SK-N-SH (cell line): ENCODE measurements around the gene CAV1. TPM values are rescaled to one million over a fixed set of nuclear protein-coding genes. Genes with fewer than 3 reads are reported as not detected.

Experiments
- CTCF ChIA-PET: fragments of 300-600, 350-600 bp; formaldehyde crosslinking; extraction: SDS; loops from one replicate; lab custom pipeline; 2021; lab: Yijun Ruan, JAX
- POLR2A ChIA-PET: fragments of 350-600 bp; sonication (Branson Sonifier 250); formaldehyde crosslinking; extraction: SDS; loops from one replicate; lab custom pipeline; 2020; ENCODE audit warnings: antibody characterized with exemption, inconsistent platforms; lab: Yijun Ruan, JAX
- DNase-seq: peaks from one replicate; pipeline ENCODE4 v3.0.0; 2012
- H2AFZ ChIP-seq: fragments of 200-600 bp; sonication (generic); 2 replicates; pipeline ENCODE4 v1.8.1; 2016; ENCODE audit warnings: antibody characterized with exemption, mild to moderate bottlenecking, low read depth
- H3F3A ChIP-seq: fragments of 200-600 bp; sonication (generic); replicated peaks from 2 replicates; pipeline ENCODE3; 2016; ENCODE audit warnings: antibody characterized with exemption, mild to moderate bottlenecking; ENCODE audit not compliant: insufficient read depth
- H3K27ac ChIP-seq, 2 experiments: fragments of 200-500 bp in 1 of 2; fragments of 200-600 bp in 1 of 2; sonication (Bioruptor generic) in 1 of 2; sonication (generic), shearing (Covaris generic) in 1 of 2; 2 replicates each; pipeline versions ENCODE4 v1.5.1 to v1.6.1; 2014 to 2016; ENCODE audit warnings: low read depth in 2 of 2, inconsistent platforms in 1 of 2, low read length in 1 of 2, mild to moderate bottlenecking in 1 of 2, mixed read lengths in 1 of 2
- H3K27me3 ChIP-seq: fragments of 200-600 bp; sonication (generic), shearing (Covaris generic); 2 replicates; pipeline ENCODE4 v1.6.1; 2016; ENCODE audit warnings: mixed run types; ENCODE audit not compliant: insufficient read depth
- H3K36me3 ChIP-seq, 2 experiments: fragments of 200-500 bp in 1 of 2; fragments of 200-600 bp in 1 of 2; sonication (Bioruptor generic) in 1 of 2; sonication (generic) in 1 of 2; replicated peaks in 1 of 2; 2 replicates each; pipeline versions ENCODE3 to v1.5.1; 2014 to 2016; ENCODE audit warnings: low read length in 1 of 2, mild to moderate bottlenecking in 1 of 2; ENCODE audit not compliant: insufficient read depth in 2 of 2, control insufficient read depth in 1 of 2
- H3K4me1 ChIP-seq, 2 experiments: fragments of 200-500 bp in 1 of 2; fragments of 200-600 bp in 1 of 2; sonication (Bioruptor generic) in 1 of 2; sonication (generic), shearing (Covaris generic) in 1 of 2; 2 replicates each; pipeline versions ENCODE4 v1.5.1 to v1.6.1; 2014 to 2016; ENCODE audit warnings: low read depth in 1 of 2, low read length in 1 of 2, mixed run types in 1 of 2; ENCODE audit not compliant: insufficient read depth in 2 of 2, control insufficient read depth in 1 of 2
- H3K4me2 ChIP-seq: fragments of 200-600 bp; sonication (generic), shearing (Covaris generic); 2 replicates; pipeline ENCODE4 v1.6.1; 2017; ENCODE audit warnings: mixed run types
- H3K4me3 ChIP-seq, 2 experiments: fragments of 200-500 bp in 1 of 2; fragments of 200-600 bp in 1 of 2; sonication (Bioruptor generic) in 1 of 2; sonication (generic), shearing (Covaris generic) in 1 of 2; 2 replicates each; pipeline versions ENCODE4 v1.5.1 to v1.8.1; 2014 to 2016; ENCODE audit warnings: low read depth in 2 of 2, inconsistent platforms in 1 of 2, low read length in 1 of 2, mild to moderate bottlenecking in 1 of 2, mixed read lengths in 1 of 2, moderate library complexity in 1 of 2
- H3K79me2 ChIP-seq: fragments of 200-600 bp; sonication (generic); 2 replicates; pipeline ENCODE4 v1.8.1; 2017; ENCODE audit warnings: mild to moderate bottlenecking; ENCODE audit not compliant: insufficient read depth
- H3K9ac ChIP-seq: fragments of 200-600 bp; sonication (generic); 2 replicates; pipeline ENCODE4 v1.6.1; 2017; ENCODE audit warnings: mixed run types
- H3K9me2 ChIP-seq: fragments of 200-600 bp; sonication (generic); 2 replicates; pipeline ENCODE4 v1.6.1; 2017; ENCODE audit warnings: mixed run types
- H3K9me3 ChIP-seq: fragments of 200-600 bp; sonication (generic); 2 replicates; pipeline ENCODE4 v1.6.1; 2017; ENCODE audit warnings: mixed run types, mild to moderate bottlenecking, moderate library complexity
- H4K20me1 ChIP-seq: fragments of 200-600 bp; sonication (generic); 2 replicates; pipeline ENCODE4 v1.6.1; 2017; ENCODE audit warnings: mild to moderate bottlenecking, mixed run types; ENCODE audit not compliant: insufficient read depth
- EZH2phosphoT487 ChIP-seq: fragments of 200-600 bp; sonication (generic); IDR thresholded peaks from 2 replicates; pipeline ENCODE4 v1.6.1; 2017; ENCODE audit warnings: low read depth, mixed run types, mild to moderate bottlenecking, antibody characterized with exemption, moderate library complexity, borderline replicate concordance
- FOXM1 ChIP-seq: IDR thresholded peaks from 2 replicates; pipeline ENCODE4 v1.4.0; 2012; ENCODE audit warnings: low read depth, mild to moderate bottlenecking
- GABPA ChIP-seq: IDR thresholded peaks from 2 replicates; pipeline ENCODE4 v1.4.0; 2012; ENCODE audit warnings: low read depth, mild to moderate bottlenecking
- GATA2 ChIP-seq: sonication (generic); formaldehyde crosslinking; IDR thresholded peaks from 2 replicates; pipeline ENCODE4 v1.5.0; 2020; ENCODE audit warnings: mild to moderate bottlenecking, missing genetic modification reagents
- IRF3 ChIP-seq: fragments of 150-350 bp; IDR thresholded peaks from 2 replicates; pipeline ENCODE4 v1.6.1; 2016; ENCODE audit warnings: mild to moderate bottlenecking, low read depth, low read length
- MEF2A ChIP-seq: IDR thresholded peaks from 2 replicates; pipeline ENCODE4 v1.4.0; 2012; ENCODE audit warnings: low read depth, borderline replicate concordance
- NFIC ChIP-seq: IDR thresholded peaks from 2 replicates; pipeline ENCODE4 v1.4.0; 2012; ENCODE audit warnings: borderline replicate concordance
- POLR2AphosphoS5 ChIP-seq: IDR thresholded peaks from 2 replicates; pipeline ENCODE4 v1.6.1; 2012; ENCODE audit warnings: low read depth, low read length
- RCOR1 ChIP-seq: fragments of 150-350 bp; IDR thresholded peaks from 2 replicates; pipeline ENCODE4 v1.6.1; 2017; ENCODE audit warnings: antibody characterized with exemption, low read length
- RFX5 ChIP-seq: IDR thresholded peaks from 2 replicates; pipeline ENCODE4 v1.6.1; 2012; ENCODE audit warnings: mild to moderate bottlenecking, improper control_type of control experiment, low read length
- RXRA ChIP-seq: IDR thresholded peaks from 2 replicates; pipeline ENCODE4 v1.4.0; 2012; ENCODE audit warnings: low read depth, mild to moderate bottlenecking, borderline replicate concordance
- SIN3A ChIP-seq: IDR thresholded peaks from 2 replicates; pipeline ENCODE4 v1.6.1; 2012; ENCODE audit warnings: low read depth, mild to moderate bottlenecking, low read length, moderate library complexity, borderline replicate concordance
- TEAD4 ChIP-seq: IDR thresholded peaks from 2 replicates; pipeline ENCODE4 v1.4.0; 2012; ENCODE audit warnings: mild to moderate bottlenecking, borderline replicate concordance; ENCODE audit not compliant: insufficient read depth
- WGBS: methylation state at CpG from one replicate; pipeline ENCODE4 v1.1.6; 2017; ENCODE audit warnings: low lambda C conversion rate; 5-methylcytosine and 5-hydroxymethylcytosine counted together
- polyA plus RNA-seq, 3 experiments: library from polyadenylated mRNA; depleted of rRNA; stranded (reverse); fragments of >200 nt; gene quantifications; 2 replicates each; pipeline ENCODE4 v1.2.3, GENCODE V29; 2012

CAV1 gene
- polyA plus RNA-seq, 1 of the 3 experiments (the other 2 are of a cell fraction): 968 TPM

- Histone ChIP-seq H3K4me3 (no peak overlapping the region), H3K27me3 (no peaks in the 10 kb centered on the region), H3K79me2 (no peaks in the 10 kb centered on the region), H3K9ac (peak overlapping the region; percentile 48; the same call in 1 of the 2 replicates), H3F3A (peaks cover 65% of the 10 kb centered on the region), H3K4me2 (peak overlapping the region; percentile 47; the same call in 1 of the 2 replicates), H3K4me1 (peaks cover under 1 to 63% of the 10 kb centered on the region in 2 experiments; a peak in 3 of 4 replicates), H4K20me1 (no peaks in the 10 kb centered on the region), H3K36me3 (no peaks in the 10 kb centered on the region), H2AFZ (peak overlapping the region; percentile 43; the same call in 1 of the 2 replicates), H3K27ac (peak overlapping the region; percentile 82 to 99; a peak in 3 of 4 replicates), H3K9me2 (no peaks in the 10 kb centered on the region), H3K9me3 (no peaks in the 10 kb centered on the region)
- WGBS: 67% methylated on average over 3 of the region's 3 CpGs
- ChIA-PET CTCF (interaction anchor here (0.9 to 1.4 kb wide), 3 partner anchors 17 to 392 kb away, joined by 3 to 7 read pairs (median 3); no protein-coding TSS in a partner anchor), POLR2A (no interaction called here)
- 0 out of 2 replicates have a peak, but pooled peaks have one; percentile 5 for TF ChIP-seq RXRA
- no peak for TF ChIP-seq POLR2AphosphoS5
- DNase-seq: no peak
These were observed 47.2 kb downstream of the CAV1 start for GRCh38 chr7:116572036-116572435.

GRCh38 chr7:116573541-116573940, 48.7 kb downstream of the CAV1 start:
- DNase-seq: no peak
- peak overlapping the region; percentile 50 to 99; a peak in 3 of 4 replicates for H3K27ac ChIP-seq
- H2AFZ ChIP-seq: 0 out of 2 replicates have a peak overlapping the region, but pooled peaks have one; percentile 2
- H3K27me3 ChIP-seq: no peaks in the 10 kb centered on the region
- ChIA-PET CTCF (interaction anchor here (0.9 kb wide), 1 partner anchor 18 kb away, joined by 3 read pairs; no protein-coding TSS in a partner anchor), POLR2A (no interaction called here)
- H3K36me3 ChIP-seq: no peaks in the 10 kb centered on the region
- peaks cover 66% of the 10 kb centered on the region for H3F3A ChIP-seq
- H3K4me1 ChIP-seq: peaks cover 3 to 74% of the 10 kb centered on the region in 2 experiments; a peak in 3 of 4 replicates
- peak overlapping the region; percentile 20; the same call in 1 of the 2 replicates for H3K4me2 ChIP-seq
- H3K9me2 ChIP-seq: no peaks in the 10 kb centered on the region
- H3K9ac ChIP-seq: no peak overlapping the region; the same call in 1 of the 2 replicates
- no peaks in the 10 kb centered on the region for H3K79me2 ChIP-seq
- H4K20me1 ChIP-seq: no peaks in the 10 kb centered on the region
- TF ChIP-seq TEAD4 (no peak), EZH2phosphoT487 (no peak), GATA2 (no peak), RFX5 (no peak), GABPA (no peak), NFIC (no peak), MEF2A (no peak), SIN3A (no peak), IRF3 (no peak), FOXM1 (no peak), RCOR1 (no peak)
- no peaks in the 10 kb centered on the region for H3K9me3 ChIP-seq
- H3K4me3 ChIP-seq: no peak overlapping the region
